GM12878 (cell line): ENCODE data around the gene PLD5.

ENCODE experiments used
- CTCF ChIP-seq, 3 experiments: IDR thresholded peaks in 2 of 3; conservative IDR thresholded peaks in 1 of 3; 2 replicates each; pipeline ENCODE4 v1.5.1; 2011; ENCODE audit warnings: low read depth in 3 of 3, low read length in 3 of 3, mild to moderate bottlenecking in 3 of 3, control low read depth in 2 of 3, moderate library complexity in 2 of 3, inconsistent platforms in 1 of 3, mixed read lengths in 1 of 3; ENCODE audit not compliant: control insufficient read depth in 2 of 3, insufficient read depth in 1 of 3; ENCODE audit errors: extremely low read depth in 1 of 3
- MAX ChIP-seq: IDR thresholded peaks from 2 replicates; pipeline ENCODE4 v1.6.1; 2012; ENCODE audit warnings: low read depth, low read length, improper control_type of control experiment
- POLR2A ChIP-seq: IDR thresholded peaks from 2 replicates; pipeline ENCODE4 v1.6.1; 2011; ENCODE audit warnings: low read depth, mild to moderate bottlenecking, low read length
- SREBF2 ChIP-seq: IDR thresholded peaks from 2 replicates; pipeline ENCODE4 v1.6.1; 2012; ENCODE audit warnings: mild to moderate bottlenecking, low read length

- TF ChIP-seq CTCF (IDR thresholded peaks at IDR 0.05 in 2 of 3, conservative IDR thresholded peaks at IDR 0.05 in 1 of 3; ENCODE audit: control insufficient read depth in 2 of 3, extremely low read depth in 1 of 3, insufficient read depth in 1 of 3, low read depth in 3 of 3, low read length in 3 of 3) = no peak
- no peak for TF ChIP-seq MAX
- TF ChIP-seq SREBF2 = no peak
- TF ChIP-seq POLR2A = no peak
Observed at GRCh38 chr1:242535986-242536385, 11.5 kb upstream of the PLD5 start.
